Measurements from ENCODE around the gene CEP97. TPM values are rescaled to one million over a fixed set of nuclear protein-coding genes. Genes with fewer than 3 reads are reported as not detected.
A peak's percentile ranks its signal among the peaks of the same experiment; 100 is the strongest.

Gene CEP97
- total RNA-seq, 1 experiment from 2014 or later, result 21.7 TPM

DNA sequence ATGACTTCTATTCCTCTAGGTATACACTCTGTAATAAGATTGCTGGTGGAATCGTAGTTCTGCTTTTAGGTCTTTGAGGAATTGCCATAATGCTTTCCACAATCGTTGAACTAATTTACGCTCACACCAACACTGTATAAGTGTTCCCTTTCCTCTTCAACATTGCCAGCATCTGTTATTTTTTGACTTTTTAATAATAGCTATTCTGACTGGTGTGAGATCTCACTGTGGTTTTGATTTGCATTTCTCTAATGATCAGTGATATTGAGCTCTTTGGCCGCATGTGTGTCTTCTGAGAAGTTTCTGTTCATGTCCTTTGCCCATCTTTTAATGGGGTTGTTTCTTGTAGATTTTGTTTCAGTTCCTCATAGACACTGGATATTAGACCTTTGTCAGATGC lies 67.4 kb downstream of the CEP97 start:
- Histone ChIP-seq H3K9me3 (ENCODE audit: low read length) (0 out of 2 replicates have a peak, but pooled peaks cover 3% of the 10 kb centered on the region), H3K9ac (ENCODE audit: low read length) (no peak overlapping the region), H2AFZ (ENCODE audit: low read length) (no peak overlapping the region), H3K4me2 (ENCODE audit: low read depth, low read length, poor library complexity, severe bottlenecking) (peak overlapping the region; percentile 54), H3K4me1 (ENCODE audit: low read length) (peaks cover 20% of the 10 kb centered on the region), H3K36me3 (ENCODE audit: insufficient read depth, low read length) (peaks cover 87% of the 10 kb centered on the region), H4K20me1 (ENCODE audit: insufficient read depth, low read depth, low read length) (no peaks in the 10 kb centered on the region), H3K27me3 (ENCODE audit: low read length) (no peaks in the 10 kb centered on the region), H3K4me3 (ENCODE audit: low read length) (no peak overlapping the region), H3K79me2 (ENCODE audit: low read length) (peaks cover 63% of the 10 kb centered on the region), H3K9me2 (replicated peaks; ENCODE audit: insufficient read depth, low read length) (no peaks in the 10 kb centered on the region), H3K27ac (ENCODE audit: low read length) (peak overlapping the region; percentile 70)
- DNase-seq, result peak; percentile 85

DNA sequence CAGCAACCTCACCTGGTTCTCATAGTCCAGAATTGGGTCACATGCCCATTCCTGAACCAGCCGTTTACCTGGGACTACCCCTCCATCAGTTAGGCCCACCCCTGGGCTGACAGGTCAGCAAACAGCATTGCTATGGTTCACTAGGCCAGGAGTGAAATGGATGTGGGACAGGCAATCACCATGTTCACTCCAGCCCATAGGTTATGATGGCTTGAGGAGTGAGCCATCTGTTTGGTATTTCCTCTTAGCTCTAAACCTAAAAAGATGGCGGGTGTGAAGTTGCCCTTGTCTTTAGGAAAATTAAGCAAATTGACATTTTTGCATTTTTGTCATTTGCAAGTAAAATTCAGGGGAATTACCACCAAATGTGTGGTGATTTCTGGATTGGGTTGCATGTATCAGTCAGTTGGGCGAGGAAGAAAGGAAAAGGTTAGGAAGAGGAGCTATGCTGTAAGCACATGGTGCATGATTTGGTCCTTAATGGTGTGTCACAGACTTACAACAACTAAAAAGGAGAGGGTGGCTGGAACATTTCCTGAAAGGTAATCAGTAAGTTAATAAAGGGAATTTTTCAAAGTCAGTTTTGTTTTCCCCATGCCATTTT lies 71.8 kb downstream of the CEP97 start:
- no peak overlapping the region for H3K4me3 ChIP-seq (ENCODE audit: low read length)
- H3K79me2 ChIP-seq (ENCODE audit: low read length), result peaks cover 54% of the 10 kb centered on the region
- no peak for DNase-seq
- no peaks in the 10 kb centered on the region for H3K27me3 ChIP-seq (ENCODE audit: low read length)
- H3K4me1 ChIP-seq (ENCODE audit: low read length), result peaks cover 17% of the 10 kb centered on the region
- no peak overlapping the region for H2AFZ ChIP-seq (ENCODE audit: low read length)
- no peak overlapping the region for H3K4me2 ChIP-seq (ENCODE audit: low read depth, low read length, poor library complexity, severe bottlenecking)
- peaks cover 54% of the 10 kb centered on the region for H3K36me3 ChIP-seq (ENCODE audit: insufficient read depth, low read length)
- no peaks in the 10 kb centered on the region for H3K9me2 ChIP-seq (replicated peaks; ENCODE audit: insufficient read depth, low read length)
- no peak overlapping the region for H3K9ac ChIP-seq (ENCODE audit: low read length)
- H4K20me1 ChIP-seq (ENCODE audit: insufficient read depth, low read depth, low read length), result no peaks in the 10 kb centered on the region
- H3K27ac ChIP-seq (ENCODE audit: low read length), result no peak overlapping the region
- H3K9me3 ChIP-seq (ENCODE audit: low read length), result 0 out of 2 replicates have a peak, but pooled peaks cover 3% of the 10 kb centered on the region

DNA sequence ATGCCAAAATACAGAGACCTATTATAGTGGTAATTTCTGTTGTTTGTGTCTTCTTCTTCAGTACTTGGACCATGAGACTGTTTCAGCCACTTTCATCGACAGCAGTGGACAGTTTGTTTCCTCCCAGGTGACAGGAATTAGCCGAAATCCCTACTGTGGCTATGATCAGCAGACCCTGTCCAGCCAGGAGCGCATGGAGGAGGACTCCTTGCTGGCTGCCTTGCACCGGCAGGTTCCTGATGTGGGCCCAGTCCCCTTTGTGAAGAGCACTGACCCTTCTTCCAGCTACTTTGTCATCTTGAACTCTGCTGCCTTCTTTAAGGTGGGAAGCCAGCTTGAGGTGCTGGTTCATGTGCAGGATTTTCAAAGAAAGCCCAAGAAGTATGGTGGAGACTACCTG lies 76.8 kb downstream of the CEP97 start:
- Histone ChIP-seq H3K27ac (ENCODE audit: low read length) (no peak overlapping the region), H3K27me3 (ENCODE audit: low read length) (no peaks in the 10 kb centered on the region), H3K4me1 (ENCODE audit: low read length) (no peaks in the 10 kb centered on the region), H3K9me3 (ENCODE audit: low read length) (no peaks in the 10 kb centered on the region), H3K9me2 (replicated peaks; ENCODE audit: insufficient read depth, low read length) (no peaks in the 10 kb centered on the region), H4K20me1 (ENCODE audit: insufficient read depth, low read depth, low read length) (no peaks in the 10 kb centered on the region), H3K4me2 (ENCODE audit: low read depth, low read length, poor library complexity, severe bottlenecking) (no peak overlapping the region), H3K79me2 (ENCODE audit: low read length) (peaks cover 34% of the 10 kb centered on the region), H2AFZ (ENCODE audit: low read length) (no peak overlapping the region), H3K4me3 (ENCODE audit: low read length) (no peak overlapping the region), H3K9ac (ENCODE audit: low read length) (no peak overlapping the region), H3K36me3 (ENCODE audit: insufficient read depth, low read length) (peaks cover 17% of the 10 kb centered on the region)
- no peak for DNase-seq

DNA sequence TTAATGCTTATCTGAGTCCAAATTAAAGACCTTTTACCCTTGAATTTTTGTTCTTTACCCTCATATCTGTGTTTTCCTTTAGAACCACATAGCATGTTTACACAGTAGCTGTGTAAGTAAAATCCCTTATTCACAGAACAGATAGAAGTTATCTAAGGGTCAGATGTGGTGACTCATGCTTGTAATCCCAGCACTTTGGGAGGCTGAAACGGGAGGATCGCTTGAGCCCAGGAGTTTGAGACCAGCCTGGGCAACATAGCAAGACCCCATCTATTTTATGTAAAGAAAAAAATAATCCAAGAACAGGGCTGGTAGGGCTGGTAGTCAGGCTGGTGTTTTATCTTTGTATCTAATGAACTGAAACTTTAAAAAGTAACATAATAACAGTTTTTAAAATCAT lies 77.8 kb downstream of the CEP97 start:
- H3K9ac ChIP-seq (ENCODE audit: low read length), result no peak overlapping the region

DNA sequence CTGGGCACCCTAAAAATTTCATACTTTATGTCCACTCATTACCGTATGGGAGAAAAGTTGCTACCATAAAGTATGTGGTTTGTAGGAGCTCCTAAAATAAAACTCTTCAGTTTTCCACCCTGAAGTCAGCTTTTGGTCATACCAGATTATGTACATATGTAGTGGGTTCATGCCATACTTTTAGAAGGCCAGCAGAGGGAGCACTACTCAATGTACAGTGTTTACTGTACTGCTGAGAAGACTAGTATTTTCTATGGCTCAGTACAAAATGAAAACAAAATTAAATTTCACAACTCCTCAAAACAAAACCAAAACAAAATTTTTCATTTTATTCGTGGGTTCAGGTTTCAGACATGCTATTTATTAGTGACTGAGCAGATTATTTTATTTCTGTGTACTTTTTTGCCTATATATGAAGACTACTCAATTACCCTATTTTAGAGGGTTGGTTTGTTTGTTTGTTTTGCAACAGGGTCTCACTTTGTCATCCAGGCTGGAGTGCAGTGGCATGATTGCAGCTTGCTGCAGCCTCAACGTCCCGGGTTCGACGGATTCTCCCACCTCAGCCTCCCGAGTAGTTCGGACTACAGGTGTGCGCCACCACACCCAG lies 78.9 kb downstream of the CEP97 start:
- H2AFZ ChIP-seq (ENCODE audit: low read length), result no peak overlapping the region
- H3K79me2 ChIP-seq (ENCODE audit: low read length), result peaks cover 21% of the 10 kb centered on the region
- no peak overlapping the region for H3K4me2 ChIP-seq (ENCODE audit: low read depth, low read length, poor library complexity, severe bottlenecking)
- no peak overlapping the region for H3K27ac ChIP-seq (ENCODE audit: low read length)
- peaks cover 9% of the 10 kb centered on the region for H3K4me1 ChIP-seq (ENCODE audit: low read length)
- no peak overlapping the region for H3K4me3 ChIP-seq (ENCODE audit: low read length)
- H3K27me3 ChIP-seq (ENCODE audit: low read length), result no peaks in the 10 kb centered on the region
- no peaks in the 10 kb centered on the region for H3K9me2 ChIP-seq (replicated peaks; ENCODE audit: insufficient read depth, low read length)
- H4K20me1 ChIP-seq (ENCODE audit: insufficient read depth, low read depth, low read length), result no peaks in the 10 kb centered on the region
- DNase-seq, result peak; percentile 90
- H3K36me3 ChIP-seq (ENCODE audit: insufficient read depth, low read length), result peaks cover 11% of the 10 kb centered on the region; the same call in 1 of the 2 replicates
- H3K9ac ChIP-seq (ENCODE audit: low read length), result no peak overlapping the region
- H3K9me3 ChIP-seq (ENCODE audit: low read length), result no peaks in the 10 kb centered on the region

More for the DNA sequence above, 77.8 kb downstream of the CEP97 start:
- no peaks in the 10 kb centered on the region for H3K9me3 ChIP-seq (ENCODE audit: low read length)
- no peak overlapping the region for H3K27ac ChIP-seq (ENCODE audit: low read length)
- peaks cover 13% of the 10 kb centered on the region; the same call in 1 of the 2 replicates for H3K36me3 ChIP-seq (ENCODE audit: insufficient read depth, low read length)
- no peak overlapping the region for H3K4me2 ChIP-seq (ENCODE audit: low read depth, low read length, poor library complexity, severe bottlenecking)
- H3K4me1 ChIP-seq (ENCODE audit: low read length), result no peaks in the 10 kb centered on the region
- no peaks in the 10 kb centered on the region for H4K20me1 ChIP-seq (ENCODE audit: insufficient read depth, low read depth, low read length)
- H3K27me3 ChIP-seq (ENCODE audit: low read length), result no peaks in the 10 kb centered on the region
- no peaks in the 10 kb centered on the region for H3K9me2 ChIP-seq (replicated peaks; ENCODE audit: insufficient read depth, low read length)
- no peak overlapping the region for H3K4me3 ChIP-seq (ENCODE audit: low read length)
- no peak for DNase-seq
- H2AFZ ChIP-seq (ENCODE audit: low read length), result no peak overlapping the region
- H3K79me2 ChIP-seq (ENCODE audit: low read length), result peaks cover 25% of the 10 kb centered on the region

DNA sequence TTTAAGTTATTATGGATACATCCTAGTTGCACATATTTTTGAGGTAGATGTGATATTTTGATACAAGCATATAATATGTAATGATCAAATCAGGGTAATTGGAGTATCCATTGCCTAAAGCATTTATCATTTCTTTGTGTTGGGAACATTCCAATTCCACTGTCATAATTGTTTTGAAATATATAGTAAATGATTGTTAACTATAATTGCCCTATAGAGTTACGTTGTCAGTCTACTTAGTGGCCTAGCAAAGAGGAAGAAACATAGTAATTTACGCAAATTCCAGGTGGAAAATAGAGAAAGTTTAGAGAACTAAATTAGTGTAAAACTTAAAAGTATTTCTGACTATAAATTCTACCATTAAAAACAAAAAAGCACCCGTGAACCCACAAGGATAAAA lies 79.5 kb downstream of the CEP97 start:
- peaks cover 13% of the 10 kb centered on the region for H3K4me1 ChIP-seq (ENCODE audit: low read length)
- no peak overlapping the region for H3K4me3 ChIP-seq (ENCODE audit: low read length)
- no peaks in the 10 kb centered on the region for H4K20me1 ChIP-seq (ENCODE audit: insufficient read depth, low read depth, low read length)
- H3K27ac ChIP-seq (ENCODE audit: low read length), result no peak overlapping the region
- H3K9me2 ChIP-seq (replicated peaks; ENCODE audit: insufficient read depth, low read length), result no peaks in the 10 kb centered on the region
- no peak for DNase-seq
- no peak overlapping the region for H3K9ac ChIP-seq (ENCODE audit: low read length)
- H3K4me2 ChIP-seq (ENCODE audit: low read depth, low read length, poor library complexity, severe bottlenecking), result no peak overlapping the region
- peaks cover 21% of the 10 kb centered on the region for H3K79me2 ChIP-seq (ENCODE audit: low read length)
- no peak overlapping the region for H2AFZ ChIP-seq (ENCODE audit: low read length)
- H3K9me3 ChIP-seq (ENCODE audit: low read length), result no peaks in the 10 kb centered on the region
- H3K27me3 ChIP-seq (ENCODE audit: low read length), result no peaks in the 10 kb centered on the region
- peaks cover 11% of the 10 kb centered on the region; the same call in 1 of the 2 replicates for H3K36me3 ChIP-seq (ENCODE audit: insufficient read depth, low read length)

DNA sequence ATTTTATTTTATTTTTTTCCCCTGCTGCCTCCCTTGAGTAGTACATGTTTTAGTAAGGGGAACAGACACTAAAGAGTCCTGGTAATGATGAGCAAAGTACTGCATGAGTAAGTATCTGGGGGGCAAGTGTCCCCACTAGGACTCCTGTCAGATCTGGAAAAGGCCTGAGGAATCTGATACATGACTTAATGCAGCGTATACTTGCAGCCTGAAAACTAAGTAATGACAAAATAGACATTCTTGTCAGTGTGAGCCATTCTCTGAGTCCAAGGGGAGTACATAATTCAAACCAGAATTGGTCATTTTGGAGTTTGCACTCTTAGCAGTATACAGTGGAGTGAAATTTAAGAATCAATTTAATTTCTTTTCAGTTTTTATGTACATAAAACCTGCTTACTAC lies 82.1 kb downstream of the CEP97 start:
- Histone ChIP-seq H3K79me2 (ENCODE audit: low read length) (peaks cover 21% of the 10 kb centered on the region), H3K4me2 (ENCODE audit: low read depth, low read length, poor library complexity, severe bottlenecking) (no peak overlapping the region), H3K9ac (ENCODE audit: low read length) (no peak overlapping the region), H4K20me1 (ENCODE audit: insufficient read depth, low read depth, low read length) (no peaks in the 10 kb centered on the region), H3K4me3 (ENCODE audit: low read length) (no peak overlapping the region), H3K36me3 (ENCODE audit: insufficient read depth, low read length) (peaks cover 11% of the 10 kb centered on the region; the same call in 1 of the 2 replicates), H2AFZ (ENCODE audit: low read length) (no peak overlapping the region), H3K27me3 (ENCODE audit: low read length) (no peaks in the 10 kb centered on the region), H3K27ac (ENCODE audit: low read length) (no peak overlapping the region), H3K4me1 (ENCODE audit: low read length) (peaks cover 21% of the 10 kb centered on the region), H3K9me2 (replicated peaks; ENCODE audit: insufficient read depth, low read length) (no peaks in the 10 kb centered on the region), H3K9me3 (ENCODE audit: low read length) (no peaks in the 10 kb centered on the region)
- no peak for DNase-seq

DNA sequence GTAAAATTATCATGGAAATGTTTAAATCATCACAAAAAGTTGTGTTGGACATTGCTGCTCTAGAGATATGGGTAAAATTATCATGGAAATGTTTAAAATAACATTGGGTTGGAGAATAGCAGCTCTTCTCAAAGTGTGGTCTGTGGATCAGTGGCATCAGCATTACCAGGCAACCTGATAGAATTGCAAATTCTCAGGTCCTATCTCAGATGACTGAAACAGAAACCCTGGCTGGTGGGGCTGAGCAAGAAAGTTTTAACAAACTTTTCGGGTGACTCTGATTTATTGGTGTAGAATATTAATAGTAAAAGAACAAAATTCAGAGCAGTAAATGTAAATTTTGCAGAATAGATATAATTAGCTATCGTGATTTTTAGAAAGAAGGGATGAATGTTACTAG lies 83.5 kb downstream of the CEP97 start:
- no peaks in the 10 kb centered on the region for H3K9me2 ChIP-seq (replicated peaks; ENCODE audit: insufficient read depth, low read length)
- no peaks in the 10 kb centered on the region for H4K20me1 ChIP-seq (ENCODE audit: insufficient read depth, low read depth, low read length)
- H3K4me2 ChIP-seq (ENCODE audit: low read depth, low read length, poor library complexity, severe bottlenecking), result peak overlapping the region; percentile 11
- H2AFZ ChIP-seq (ENCODE audit: low read length), result no peak overlapping the region
- H3K36me3 ChIP-seq (ENCODE audit: insufficient read depth, low read length), result peaks cover 11% of the 10 kb centered on the region; the same call in 1 of the 2 replicates
- H3K27me3 ChIP-seq (ENCODE audit: low read length), result no peaks in the 10 kb centered on the region
- H3K79me2 ChIP-seq (ENCODE audit: low read length), result peaks cover 21% of the 10 kb centered on the region
- H3K4me3 ChIP-seq (ENCODE audit: low read length), result no peak overlapping the region
- H3K4me1 ChIP-seq (ENCODE audit: low read length), result peaks cover 21% of the 10 kb centered on the region
- no peaks in the 10 kb centered on the region for H3K9me3 ChIP-seq (ENCODE audit: low read length)
- DNase-seq, result no peak
- H3K9ac ChIP-seq (ENCODE audit: low read length), result no peak overlapping the region
- peak overlapping the region; percentile 25; the same call in 1 of the 2 replicates for H3K27ac ChIP-seq (ENCODE audit: low read length)
